Measurements from ENCODE around the gene LAPTM4A.
A peak's percentile ranks its signal among the peaks of the same experiment; 100 is the strongest.

Gene LAPTM4A

GRCh38 chr2:20019747-20020146, 31.7 kb downstream of the LAPTM4A start:
- DNase-seq (ENCODE audit: low spot score) = no peak

GRCh38 chr2:20018601-20019152, 32.8 kb downstream of the LAPTM4A start:
- DNase-seq (ENCODE audit: low spot score) = no peak

- no peak for DNase-seq (ENCODE audit: low spot score)
Measured at GRCh38 chr2:20016346-20016745, 35.1 kb downstream of the LAPTM4A start.

GRCh38 chr2:20015482-20016083, 35.8 kb downstream of the LAPTM4A start:
- no peak for DNase-seq (ENCODE audit: low spot score)

GRCh38 chr2:20013126-20013849, 38.1 kb downstream of the LAPTM4A start:
- no peak for DNase-seq (ENCODE audit: low spot score)

- DNase-seq (ENCODE audit: low spot score) = peak; percentile 89
Measured at GRCh38 chr2:20012282-20013125, 38.9 kb downstream of the LAPTM4A start, which contains the start of gene MATN3. MATN3 (minus strand) TSS chr2:20012668; CDS start chr2:20012631, 37 bp downstream.

- no peak for DNase-seq (ENCODE audit: low spot score)
Measured at GRCh38 chr2:20012032-20012281, 39.5 kb downstream of the LAPTM4A start.

GRCh38 chr2:20011276-20012031, 40.0 kb downstream of the LAPTM4A start:
- DNase-seq (ENCODE audit: low spot score) = no peak

- no peak for DNase-seq (ENCODE audit: low spot score)
Measured at GRCh38 chr2:20008703-20009102, 42.7 kb downstream of the LAPTM4A start.

- DNase-seq (ENCODE audit: low spot score) = no peak
Measured at GRCh38 chr2:20005891-20006470, 45.4 kb downstream of the LAPTM4A start.

- DNase-seq (ENCODE audit: low spot score) = no peak
Measured at GRCh38 chr2:20005067-20005627, 46.3 kb downstream of the LAPTM4A start.

- no peak for DNase-seq (ENCODE audit: low spot score)
Measured at GRCh38 chr2:20001361-20001863, 50.0 kb downstream of the LAPTM4A start.

- DNase-seq (ENCODE audit: low spot score) = no peak
Measured at GRCh38 chr2:19993731-19994130, 57.7 kb downstream of the LAPTM4A start.

- DNase-seq (ENCODE audit: low spot score) = no peak
Measured at GRCh38 chr2:19991895-19992294, 59.5 kb downstream of the LAPTM4A start.

- DNase-seq (ENCODE audit: low spot score) = no peak
Measured at GRCh38 chr2:19990416-19990728, 61.1 kb downstream of the LAPTM4A start.

- peak; percentile 96 for DNase-seq (ENCODE audit: low spot score)
Measured at GRCh38 chr2:19989667-19990415, 61.6 kb downstream of the LAPTM4A start, which contains the start of gene WDR35. WDR35 (minus strand) TSS chr2:19990105; CDS start chr2:19990015, 90 bp downstream.

- DNase-seq (ENCODE audit: low spot score) = no peak
Measured at GRCh38 chr2:19989342-19989666, 62.1 kb downstream of the LAPTM4A start.

- DNase-seq (ENCODE audit: low spot score) = no peak
Measured at GRCh38 chr2:19988600-19988999, 62.8 kb downstream of the LAPTM4A start.

- DNase-seq (ENCODE audit: low spot score) = no peak
Measured at GRCh38 chr2:19987936-19988335, 63.5 kb downstream of the LAPTM4A start.

Measured in ecto neural progenitor cell (in vitro differentiated cells).